ENCODE results near the gene WWOX.

Gene WWOX

DNA sequence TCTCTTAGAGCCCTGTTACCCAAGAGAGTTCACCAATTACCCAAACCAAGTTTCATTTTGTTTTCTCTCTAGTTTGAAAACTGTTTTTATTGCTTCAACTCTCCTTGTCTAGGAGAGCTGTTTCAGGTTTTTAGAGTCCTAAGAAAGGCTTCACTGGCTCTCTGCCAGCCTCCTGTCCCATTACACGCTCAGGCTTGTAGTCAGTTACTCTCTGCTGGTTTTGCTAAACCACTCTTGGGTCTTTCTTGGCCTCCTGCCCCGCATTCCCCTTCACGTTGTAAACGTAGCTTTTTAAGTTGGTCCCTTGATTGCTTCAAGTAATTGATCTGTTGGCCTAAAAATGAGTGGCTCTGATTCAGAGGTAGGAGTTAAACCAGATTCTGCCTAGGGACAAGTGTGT, 972.0 kb downstream of the WWOX start:
- no peak for DNase-seq (ENCODE audit: low read depth in 1 of 2, low spot score in 1 of 2)

DNA sequence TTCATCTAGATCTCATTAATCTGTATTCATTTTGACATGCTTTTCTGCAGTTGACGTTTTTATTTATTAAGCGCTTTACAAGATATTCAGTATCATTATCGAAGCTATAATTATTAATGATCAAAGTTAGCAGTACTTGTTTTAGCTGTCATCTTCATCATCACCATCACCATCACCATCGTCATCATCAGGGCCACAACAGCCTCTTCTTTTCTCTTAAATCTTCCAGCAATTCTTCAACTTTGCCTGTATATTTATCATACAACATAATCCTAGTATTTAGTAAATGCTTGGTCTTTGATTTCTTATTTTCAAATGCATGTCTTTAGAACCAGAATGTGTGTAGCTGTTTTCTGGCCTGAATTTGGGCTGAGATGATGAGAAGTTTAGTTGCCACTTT, 973.1 kb downstream of the WWOX start:
- DNase-seq (ENCODE audit: low read depth in 1 of 2, low spot score in 1 of 2): no peak

DNA sequence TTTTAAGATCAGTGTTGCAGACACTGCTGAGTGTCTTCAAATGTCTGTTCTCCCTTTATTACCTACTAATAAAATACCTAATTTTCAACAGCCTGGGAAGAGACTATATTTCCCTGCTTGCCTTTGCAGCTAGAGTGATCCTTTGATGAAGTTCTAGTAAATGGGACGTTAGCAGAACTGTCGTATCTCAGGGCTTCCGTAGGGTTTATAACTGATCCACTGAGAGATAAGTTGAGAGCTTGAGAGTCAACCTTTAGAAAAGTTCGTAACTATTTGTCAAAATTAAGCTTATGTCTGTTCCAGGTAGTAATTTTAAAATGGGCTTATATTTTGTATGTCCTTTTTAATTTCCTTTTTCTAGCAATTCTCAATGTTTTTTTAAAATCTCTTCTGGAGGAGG, 974.1 kb downstream of the WWOX start:
- no peak for DNase-seq (ENCODE audit: low read depth in 1 of 2, low spot score in 1 of 2)

DNA sequence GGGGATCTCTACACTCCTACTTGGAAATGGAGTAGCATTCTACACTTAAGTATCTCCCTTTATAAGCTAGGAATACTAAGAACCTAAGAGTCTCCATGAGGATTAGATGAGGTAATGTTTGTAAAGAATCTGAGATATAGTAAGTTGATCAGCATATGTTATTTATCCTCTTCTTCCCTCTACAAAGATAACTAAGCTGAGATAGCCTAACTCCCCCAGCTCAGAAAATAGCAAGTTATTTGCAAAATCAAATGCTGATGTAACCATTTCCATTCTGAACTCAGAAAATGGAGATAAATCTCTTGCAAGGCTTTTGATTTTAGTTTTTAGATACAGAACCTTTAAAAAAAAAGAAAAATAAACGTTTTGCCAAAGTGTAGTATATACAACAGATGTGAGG, 975.1 kb downstream of the WWOX start:
- DNase-seq (ENCODE audit: low read depth in 1 of 2, low spot score in 1 of 2): no peak

DNA sequence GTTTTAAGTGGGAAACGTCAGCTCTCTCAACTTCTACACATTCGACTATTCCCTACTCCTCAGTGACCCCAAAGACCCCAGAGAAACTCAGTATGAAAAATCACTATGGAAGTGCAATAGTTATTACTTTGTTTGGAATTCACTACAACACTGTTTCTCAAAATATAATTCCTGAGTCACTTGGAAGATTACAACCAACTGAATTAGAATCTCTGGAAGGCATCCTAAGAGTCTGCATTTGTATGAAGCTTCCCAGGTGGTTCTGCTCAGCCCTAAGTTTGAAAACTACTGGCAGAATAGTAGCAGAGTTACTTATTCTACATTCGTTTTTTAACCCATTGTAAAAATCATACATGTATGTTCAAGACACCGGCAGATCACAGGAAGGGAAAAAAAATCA, 975.5 kb downstream of the WWOX start:
- no peak for DNase-seq (ENCODE audit: low read depth in 1 of 2, low spot score in 1 of 2)

DNA sequence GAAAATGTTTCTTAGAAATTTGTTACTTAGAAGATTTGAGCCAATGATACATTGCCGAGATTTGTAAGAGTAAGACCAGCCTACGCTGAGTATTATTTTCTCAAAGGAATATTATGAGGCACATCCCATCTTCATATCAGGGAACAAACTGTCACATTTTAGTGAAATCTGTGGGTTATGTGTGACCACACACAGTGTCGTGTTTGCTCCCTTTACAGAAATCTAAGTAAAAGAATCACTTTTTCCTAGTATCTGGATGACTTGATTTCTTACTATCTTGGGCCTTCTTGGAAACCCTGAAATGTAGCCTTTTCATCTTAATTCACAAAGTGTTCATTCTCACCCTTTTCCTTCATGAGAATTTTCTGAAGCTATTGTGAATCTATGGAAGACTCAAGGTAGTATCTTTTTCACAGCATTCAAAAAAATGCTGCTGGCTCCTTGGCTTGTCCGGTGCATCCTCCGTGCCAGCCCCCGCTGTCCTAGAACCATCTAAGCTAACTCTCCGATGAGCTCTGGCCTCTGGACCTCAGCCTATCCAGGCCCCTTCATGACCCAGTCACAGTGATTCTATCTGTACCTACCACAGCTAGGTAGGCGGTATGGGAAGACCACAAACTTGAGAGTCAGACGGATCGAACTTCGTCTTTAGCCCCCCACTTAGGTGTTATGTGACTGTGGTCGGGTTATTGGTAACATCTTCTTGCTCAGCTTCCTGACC, 976.8 kb downstream of the WWOX start:
- no peak for DNase-seq (ENCODE audit: low read depth in 1 of 2, low spot score in 1 of 2)

DNA sequence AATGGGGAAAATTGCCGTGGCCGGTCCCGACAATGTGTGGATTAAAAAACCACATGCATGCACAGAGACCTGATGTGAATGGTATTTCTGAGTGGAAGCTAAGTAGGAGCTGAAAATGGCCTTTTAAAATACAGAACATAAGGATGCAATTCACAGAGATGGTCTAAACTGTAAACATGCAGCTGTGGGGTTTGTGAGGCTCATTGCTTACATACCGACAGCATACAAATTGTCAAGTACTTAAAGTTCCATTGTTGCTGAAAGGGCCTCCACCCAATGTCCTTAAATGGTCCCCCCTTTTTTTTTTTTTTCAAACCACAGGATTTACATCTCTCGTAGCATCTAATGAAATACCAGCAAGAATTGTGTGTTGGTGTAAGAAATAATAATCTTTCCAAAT, 977.9 kb downstream of the WWOX start:
- DNase-seq (ENCODE audit: low read depth in 1 of 2, low spot score in 1 of 2): no peak

DNA sequence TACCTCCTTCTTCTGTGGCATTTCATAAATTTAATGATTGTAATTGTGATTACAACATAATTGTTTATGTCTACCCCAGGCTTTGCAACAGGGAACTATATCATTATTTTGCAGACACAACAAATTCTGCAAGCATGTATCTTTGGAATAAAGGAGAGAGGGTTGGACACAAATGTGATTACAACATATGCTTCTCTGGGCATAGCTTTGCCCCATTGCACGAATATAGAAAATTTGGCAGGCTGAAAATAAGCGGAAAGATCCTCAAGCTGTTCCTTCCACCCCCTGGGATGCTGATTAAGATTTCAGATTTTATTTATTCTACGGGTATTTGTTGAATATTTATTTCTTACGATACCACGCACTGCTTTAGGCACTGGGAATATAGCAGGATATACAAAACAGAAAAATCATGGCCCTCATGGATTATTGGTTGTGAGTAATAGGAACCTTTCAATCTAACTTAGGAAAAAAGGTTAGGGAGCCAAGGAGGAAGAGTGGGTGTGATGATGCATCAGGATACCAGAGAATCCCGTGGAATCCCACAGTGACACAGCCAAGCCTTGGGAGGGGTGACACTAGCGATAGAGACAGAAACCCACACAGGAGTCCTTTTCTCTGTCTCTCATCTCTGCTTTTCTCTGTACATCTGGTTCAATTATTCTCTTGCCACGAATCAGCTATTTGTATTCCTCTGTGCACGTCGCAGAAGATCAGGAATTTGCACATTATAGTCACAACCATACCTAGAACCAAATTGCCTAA, 980.4 kb downstream of the WWOX start:
- DNase-seq (ENCODE audit: low read depth in 1 of 2, low spot score in 1 of 2): no peak

DNA sequence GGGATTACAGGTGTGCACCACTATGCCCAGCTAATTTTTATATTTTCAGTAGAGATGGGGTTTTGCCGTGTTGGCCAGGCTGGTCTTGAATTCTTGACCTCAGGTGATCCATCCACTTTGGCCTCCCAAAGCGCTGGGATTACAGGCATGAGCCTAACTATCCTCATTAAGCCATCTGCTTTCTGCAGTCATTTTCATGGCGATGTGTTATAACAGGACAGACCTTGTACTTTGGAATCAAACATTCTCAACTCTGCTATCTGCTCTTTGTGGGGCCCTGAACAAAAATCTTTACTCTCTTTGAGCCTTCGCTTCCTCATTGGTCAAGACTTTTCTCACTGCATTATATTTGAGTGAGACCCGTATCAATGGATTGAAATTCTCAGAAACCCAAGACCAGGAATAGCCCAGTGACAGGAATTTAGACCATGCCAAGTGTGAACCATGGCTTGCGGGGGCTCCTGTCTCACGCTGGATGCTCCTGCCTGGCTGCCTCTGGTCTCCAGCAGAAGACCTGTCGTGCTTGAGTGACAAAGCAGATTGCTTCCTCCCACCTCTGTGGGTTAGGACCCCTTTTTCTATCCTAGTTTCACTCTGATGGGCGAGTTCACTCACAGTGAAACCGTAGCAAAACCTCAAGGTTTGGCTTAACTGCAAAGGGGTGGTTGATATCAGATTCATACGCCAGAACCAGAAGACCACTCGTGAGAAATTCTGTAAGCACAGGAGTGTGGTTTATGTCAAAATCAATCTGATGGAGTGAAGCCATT, 982.0 kb downstream of the WWOX start:
- no peak for DNase-seq (ENCODE audit: low read depth in 1 of 2, low spot score in 1 of 2)

DNA sequence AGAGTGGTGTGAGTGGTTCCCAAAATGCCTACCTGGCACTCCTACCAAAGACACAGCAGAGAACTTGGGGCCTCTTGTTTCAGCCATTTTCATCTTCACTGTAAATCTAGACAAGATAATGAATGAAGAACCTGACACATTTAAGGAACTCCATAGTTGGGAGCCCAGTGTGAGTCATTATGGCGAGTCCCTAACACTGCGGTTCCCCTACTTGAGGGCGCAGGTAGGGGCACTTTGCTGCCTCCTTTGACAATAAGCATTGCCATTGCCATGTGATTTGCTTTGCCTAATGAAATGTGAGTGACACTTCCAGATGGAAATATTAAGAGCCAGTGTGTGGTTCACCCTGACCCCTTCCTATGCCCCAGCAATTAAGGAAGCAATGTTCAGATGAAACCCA, 983.5 kb downstream of the WWOX start:
- no peak for DNase-seq (ENCODE audit: low read depth in 1 of 2, low spot score in 1 of 2)

DNA sequence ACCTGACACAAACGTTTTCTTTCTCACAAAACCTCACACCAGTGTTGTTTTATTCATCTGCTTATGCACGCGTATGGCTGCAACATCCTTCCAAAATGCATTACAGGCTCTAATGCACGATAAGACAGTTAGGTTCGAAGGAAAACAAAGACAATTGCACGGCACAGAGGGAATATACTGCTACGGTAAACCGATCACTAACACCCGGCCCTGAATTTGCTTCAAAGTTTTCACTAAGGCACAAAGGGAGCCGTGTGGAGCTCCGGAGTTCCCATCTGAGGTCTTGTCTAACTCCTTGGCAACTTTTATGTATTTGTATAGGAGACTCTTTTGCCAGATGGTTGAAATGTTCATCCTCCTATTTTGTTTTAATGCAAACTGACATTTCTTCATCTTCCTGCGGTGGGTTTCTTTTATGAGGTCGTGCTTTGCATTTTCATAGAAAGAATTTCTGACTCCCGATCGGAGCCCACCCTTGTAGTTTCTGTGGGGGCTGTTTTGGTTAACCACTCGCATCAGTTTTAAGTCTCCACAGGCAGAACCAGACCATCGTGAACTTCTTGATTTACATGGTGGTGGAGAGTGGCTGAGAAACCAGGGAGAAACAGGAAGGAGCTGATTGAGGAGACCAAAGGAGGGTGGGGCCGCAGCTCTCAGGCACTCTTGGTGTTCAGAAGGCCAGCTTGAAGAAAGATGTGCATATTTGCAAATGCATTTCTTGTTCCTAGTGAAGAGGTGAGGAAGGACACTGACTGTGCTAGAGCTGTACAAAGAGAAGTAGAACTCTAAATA, 984.2 kb downstream of the WWOX start:
- no peak for DNase-seq (ENCODE audit: low read depth in 1 of 2, low spot score in 1 of 2)

DNA sequence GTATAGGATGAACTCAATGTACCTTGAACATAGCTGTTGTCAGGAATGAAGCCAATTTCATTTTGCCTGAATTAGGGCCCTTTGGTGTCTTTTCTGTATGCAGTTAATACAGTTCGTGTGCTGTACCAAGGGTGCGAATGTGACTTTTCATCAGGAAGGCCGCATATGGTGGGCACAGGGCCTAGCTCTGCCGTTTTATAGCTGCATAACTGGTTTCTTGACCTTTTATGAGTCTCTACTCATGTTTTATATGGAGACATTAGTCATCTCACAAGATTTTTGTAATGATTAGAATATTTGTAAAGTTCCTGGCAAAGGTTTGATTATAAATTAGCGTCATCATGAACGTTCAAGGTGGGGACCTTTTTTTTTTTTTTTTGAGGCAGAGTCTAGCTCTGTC, 989.5 kb downstream of the WWOX start:
- no peak for DNase-seq (ENCODE audit: low read depth in 1 of 2, low spot score in 1 of 2)

DNA sequence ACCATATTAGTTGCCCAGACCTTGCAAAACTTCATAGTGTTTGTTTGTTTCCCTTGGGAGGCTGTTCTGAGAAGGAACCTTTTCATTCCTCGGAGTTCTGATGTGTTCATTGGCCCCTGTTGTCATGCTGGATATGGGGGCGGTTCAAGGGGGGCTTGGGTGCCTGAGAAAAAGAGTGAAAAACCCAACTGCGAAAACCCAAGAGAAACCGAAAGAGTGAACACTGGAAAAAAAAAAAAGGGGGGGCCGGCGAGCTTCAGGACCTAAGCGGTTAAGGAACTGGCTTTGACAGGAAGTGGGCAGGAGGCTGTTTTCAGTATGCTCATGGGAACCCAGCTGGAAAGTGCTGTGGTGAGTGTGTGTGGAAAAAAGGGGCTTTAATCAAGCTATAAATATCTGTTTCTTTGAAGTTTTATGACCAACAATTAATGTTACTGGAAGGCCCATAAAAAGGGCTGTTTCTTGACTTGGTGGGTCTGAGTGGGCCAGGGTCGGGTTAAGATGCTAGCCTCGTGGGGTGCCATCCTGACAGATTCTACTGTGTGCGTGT, 990.4 kb downstream of the WWOX start:
- peak; percentile 15 to 62 for DNase-seq (ENCODE audit: low read depth in 1 of 2, low spot score in 1 of 2)

DNA sequence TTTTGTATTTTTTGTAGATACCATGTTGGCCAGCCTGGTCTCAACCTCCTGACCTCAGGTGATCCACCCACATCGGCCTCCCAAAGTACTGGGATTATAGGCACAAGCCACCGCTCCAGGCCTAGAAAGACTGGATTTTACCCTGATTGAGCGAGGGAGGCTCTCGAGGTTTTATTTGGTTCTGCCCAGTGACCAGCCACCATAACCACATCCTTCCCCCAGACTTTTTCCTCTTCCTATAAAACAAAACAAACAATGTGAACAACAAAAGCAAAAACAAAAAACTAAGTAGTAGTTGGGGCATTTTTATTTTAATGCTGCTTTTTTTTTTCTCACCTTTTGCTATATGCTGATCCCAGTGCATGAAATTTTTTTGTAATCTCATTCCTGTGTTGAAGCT, 991.5 kb downstream of the WWOX start:
- DNase-seq (ENCODE audit: low read depth in 1 of 2, low spot score in 1 of 2): no peak

DNA sequence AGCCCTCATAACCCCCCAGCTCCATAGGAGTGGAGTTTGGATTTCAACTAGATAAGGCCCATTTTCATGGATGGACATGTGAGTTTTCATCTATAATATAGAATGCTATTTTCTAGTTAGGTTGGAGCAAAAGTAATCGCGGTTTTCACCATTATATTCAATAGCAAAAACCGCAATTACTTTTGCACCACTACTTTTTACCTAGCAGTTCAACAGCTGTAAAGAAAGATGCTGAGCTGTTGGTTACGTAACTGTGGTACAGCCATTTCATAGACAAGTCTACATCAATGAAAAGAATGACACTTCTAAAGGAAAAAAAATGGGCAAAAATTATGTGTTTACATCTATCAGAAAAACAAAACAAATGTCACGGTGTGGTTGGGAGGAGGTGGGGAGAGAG, 993.4 kb downstream of the WWOX start:
- DNase-seq (ENCODE audit: low read depth in 1 of 2, low spot score in 1 of 2): no peak

DNA sequence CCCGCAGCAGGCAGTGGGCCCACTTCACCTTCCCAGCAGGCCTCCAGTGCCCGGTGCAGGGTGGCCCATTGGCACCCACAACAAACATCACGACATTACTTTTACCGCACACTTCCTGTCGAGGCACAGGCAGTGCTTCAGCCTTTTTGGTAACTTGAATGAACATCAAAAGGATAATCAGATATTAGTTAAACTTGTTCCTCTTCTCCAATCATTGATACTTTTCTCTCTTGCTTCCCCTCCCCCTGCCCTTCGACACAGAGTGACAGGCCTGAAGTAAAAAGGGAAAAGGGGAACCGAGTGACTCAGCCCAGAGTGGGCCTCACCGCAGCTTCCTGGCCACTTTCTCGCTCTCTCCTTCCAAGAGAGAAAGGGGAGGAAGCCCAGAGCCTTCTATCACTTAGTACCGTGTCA, 994.1 kb downstream of the WWOX start:
- no peak for DNase-seq (ENCODE audit: low read depth in 1 of 2, low spot score in 1 of 2)

DNA sequence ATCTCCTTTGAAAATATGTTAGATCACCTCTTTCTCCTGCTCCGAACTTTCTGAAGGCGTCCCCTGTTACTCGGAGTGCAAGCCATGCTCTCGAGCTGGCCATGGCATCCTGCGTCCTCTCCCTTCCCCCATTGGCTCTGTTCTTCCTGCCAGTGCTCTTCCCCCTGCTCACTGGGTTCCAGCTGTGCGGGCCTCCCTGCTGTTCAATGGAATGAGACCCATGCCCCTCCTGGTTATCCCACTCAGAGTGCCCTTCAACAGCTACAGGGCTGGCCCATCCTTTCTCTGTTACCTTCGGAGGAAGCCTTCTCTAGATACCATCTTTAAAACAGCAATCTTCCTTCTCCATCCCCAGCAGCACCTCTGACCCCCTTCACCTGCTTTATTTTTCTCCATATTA, 996.8 kb downstream of the WWOX start:
- no peak for DNase-seq (ENCODE audit: low read depth in 1 of 2, low spot score in 1 of 2)

DNA sequence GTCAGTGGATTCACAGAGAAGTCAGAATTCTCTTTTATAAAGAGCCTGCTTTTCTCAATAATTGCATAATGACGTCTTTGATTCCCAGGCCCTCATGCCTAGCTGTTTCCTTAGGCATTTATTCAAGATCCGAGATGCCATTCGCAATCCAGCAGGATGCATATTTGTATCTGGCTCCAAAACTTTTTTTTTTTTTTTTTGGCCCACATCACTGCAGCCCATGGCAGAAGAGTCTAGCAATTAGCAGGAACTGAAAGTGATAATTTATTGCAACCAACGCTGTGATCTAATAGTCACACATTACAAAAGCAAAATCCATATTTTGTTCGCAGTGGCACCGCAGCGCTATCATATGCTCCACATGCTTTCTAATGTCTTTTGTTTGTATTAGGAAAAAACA, 997.7 kb downstream of the WWOX start:
- no peak for DNase-seq (ENCODE audit: low read depth in 1 of 2, low spot score in 1 of 2)

DNA sequence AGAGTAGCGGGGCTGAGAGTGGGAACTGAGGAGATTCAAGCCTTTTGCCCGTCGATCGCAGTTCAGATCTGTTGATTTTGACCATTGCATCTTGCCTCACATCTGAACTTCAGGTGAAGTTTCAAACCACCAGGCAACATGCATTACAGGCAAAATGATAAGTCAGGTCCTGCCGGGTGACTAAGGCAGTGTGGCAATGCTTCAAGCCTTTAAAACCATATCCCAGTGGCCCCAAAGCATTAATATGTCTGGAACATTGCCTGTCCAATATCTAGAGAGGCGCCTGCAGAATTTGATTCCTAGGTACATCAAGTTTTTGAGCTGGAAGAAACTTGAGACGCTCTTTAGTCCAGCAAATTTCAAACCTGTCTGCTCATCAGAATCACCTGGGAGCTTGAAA, 998.3 kb downstream of the WWOX start:
- DNase-seq (ENCODE audit: low read depth in 1 of 2, low spot score in 1 of 2): no peak

DNA sequence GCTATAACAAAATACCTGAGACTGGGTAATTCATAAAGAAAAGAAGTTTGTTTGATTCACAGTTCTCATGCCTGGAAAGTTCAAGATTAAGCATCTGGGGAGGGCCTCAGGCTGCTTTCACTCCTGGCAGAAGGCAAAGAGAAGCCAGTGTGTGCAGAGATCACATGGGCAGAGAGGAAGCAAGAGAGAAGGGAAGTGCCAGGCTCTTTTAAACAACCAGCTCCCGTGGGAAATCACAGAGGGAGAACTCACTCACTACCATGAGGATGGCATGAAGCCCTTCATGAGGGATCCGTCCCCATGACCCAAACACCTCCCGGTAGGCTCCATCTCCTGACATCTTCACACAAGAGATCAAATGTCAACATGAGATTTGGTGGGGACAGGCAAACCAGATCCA, 999.5 kb downstream of the WWOX start:
- no peak for DNase-seq (ENCODE audit: low read depth in 1 of 2, low spot score in 1 of 2)

DNA sequence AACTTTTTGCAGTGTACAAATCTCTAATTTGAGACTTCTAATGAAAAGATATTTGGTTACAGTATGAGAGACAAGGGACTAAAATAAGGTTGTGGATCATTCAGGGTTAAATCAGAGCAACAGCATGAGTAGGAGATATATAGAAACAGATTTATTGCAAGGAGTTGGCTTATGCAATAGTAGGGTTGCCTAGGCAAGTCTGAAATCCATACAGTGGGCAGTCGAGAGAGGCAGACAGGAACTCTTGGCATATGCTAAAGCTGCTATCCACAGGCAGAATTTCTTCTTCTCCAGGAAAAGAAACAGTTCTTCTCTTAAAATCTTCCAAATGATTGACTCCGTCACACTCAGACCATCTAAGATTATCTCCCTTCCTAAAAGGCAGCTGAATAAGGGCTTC, 1000.3 kb downstream of the WWOX start:
- no peak for DNase-seq (ENCODE audit: low read depth in 1 of 2, low spot score in 1 of 2)

All from activated CD4-positive, alpha-beta T cell treated with anti-CD3 and anti-CD28 coated beads, Interleukin-2, amount 50 U/mL, for 24 hours (primary cell).